Neural progenitor cell (in vitro differentiated cells): Measurements from ENCODE around the gene SSH3.

Experiments used
- CTCF ChIP-seq: fragments of 200-600 bp; sonication (generic); IDR thresholded peaks from 2 replicates; pipeline ENCODE4 v1.5.1; 2017; ENCODE audit warnings: antibody characterized with exemption, mild to moderate bottlenecking
- EZH2phosphoT487 ChIP-seq: fragments of 200-600 bp; sonication (generic); IDR thresholded peaks from 2 replicates; pipeline ENCODE4 v1.6.1; 2017; ENCODE audit warnings: antibody characterized with exemption

GRCh38 chr11:67279589-67280340 lies 23.6 kb upstream of the SSH3 start:
- TF ChIP-seq CTCF, result no peak
- no peak for TF ChIP-seq EZH2phosphoT487
